Erythroblast (primary cell): ENCODE data around the gene VMO1.

Experiments
- GATA1 ChIP-seq: IDR thresholded peaks from 2 replicates; pipeline ENCODE4 v1.6.1; 2011; ENCODE audit warnings: low read depth, mild to moderate bottlenecking, control low read depth, low read length, moderate library complexity
- POLR2A ChIP-seq: IDR thresholded peaks from 2 replicates; pipeline ENCODE4 v1.6.1; 2011; ENCODE audit warnings: mild to moderate bottlenecking, low read length

GRCh38 chr17:4738136-4739121 lies 47.7 kb downstream of the VMO1 start:
- TF ChIP-seq POLR2A (no peak), GATA1 (no peak)
